HFF-Myc (cell line): Measurements from ENCODE around the gene MRPL22.
"Not testable (repeated sequence)": the region's sequence is repeated elsewhere in the genome, so short reads cannot be mapped to it uniquely, and the experiment has no call there.

Source experiments
- DNase-seq: peaks from one replicate; pipeline ENCODE4 v3.0.0-alpha.2; 2011; ENCODE audit warnings: low read depth; ENCODE audit errors: extremely low read depth
- H3K4me3 ChIP-seq: replicated peaks from 2 replicates; pipeline ENCODE4 v1.5.1; 2011; ENCODE audit warnings: low read depth, mild to moderate bottlenecking, control low read depth, low read length
- TF ChIP-seq, protein P1 (sequence below): IDR thresholded peaks from 2 replicates; pipeline ENCODE4 v1.5.1; 2012; ENCODE audit warnings: mild to moderate bottlenecking, low read depth, low read length, control low read depth; ENCODE audit errors: missing control alignments

MRPL22 gene

DNA sequence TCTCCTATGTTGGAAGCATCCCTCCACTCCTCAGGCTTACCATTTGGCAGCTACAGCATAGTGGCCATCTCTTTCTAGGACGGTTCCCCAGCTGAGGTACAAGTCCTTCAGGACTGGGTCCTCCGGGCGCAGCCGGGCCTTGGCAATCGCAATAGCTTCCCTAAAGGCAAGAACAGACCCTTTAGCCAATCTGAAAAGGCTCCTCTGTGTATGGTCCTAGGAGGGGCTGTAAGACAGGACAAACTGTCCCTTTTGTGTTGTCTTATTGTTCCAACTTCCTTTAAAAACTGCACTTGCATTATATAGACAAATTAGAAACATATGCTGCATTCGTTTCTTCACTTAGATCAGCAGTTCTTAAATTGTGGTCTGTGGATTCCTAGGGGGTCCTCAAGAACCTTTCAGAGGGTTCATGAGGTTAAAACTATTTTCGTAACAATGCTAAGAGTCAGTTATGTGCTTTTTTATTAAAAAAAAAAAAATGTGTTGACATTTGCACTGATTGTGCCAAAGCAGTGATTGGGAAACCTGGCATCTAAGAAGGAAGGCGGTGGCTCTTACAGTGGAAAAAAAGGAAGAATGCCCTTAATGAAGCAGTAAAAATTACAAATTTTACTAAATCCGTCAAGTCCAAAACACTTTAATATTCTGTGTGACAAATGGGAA lies 41.6 kb upstream of the MRPL22 start:
- DNase-seq, result no peak
- H3K4me3 ChIP-seq, result no peak overlapping the region
- TF ChIP-seq, protein P1, sequence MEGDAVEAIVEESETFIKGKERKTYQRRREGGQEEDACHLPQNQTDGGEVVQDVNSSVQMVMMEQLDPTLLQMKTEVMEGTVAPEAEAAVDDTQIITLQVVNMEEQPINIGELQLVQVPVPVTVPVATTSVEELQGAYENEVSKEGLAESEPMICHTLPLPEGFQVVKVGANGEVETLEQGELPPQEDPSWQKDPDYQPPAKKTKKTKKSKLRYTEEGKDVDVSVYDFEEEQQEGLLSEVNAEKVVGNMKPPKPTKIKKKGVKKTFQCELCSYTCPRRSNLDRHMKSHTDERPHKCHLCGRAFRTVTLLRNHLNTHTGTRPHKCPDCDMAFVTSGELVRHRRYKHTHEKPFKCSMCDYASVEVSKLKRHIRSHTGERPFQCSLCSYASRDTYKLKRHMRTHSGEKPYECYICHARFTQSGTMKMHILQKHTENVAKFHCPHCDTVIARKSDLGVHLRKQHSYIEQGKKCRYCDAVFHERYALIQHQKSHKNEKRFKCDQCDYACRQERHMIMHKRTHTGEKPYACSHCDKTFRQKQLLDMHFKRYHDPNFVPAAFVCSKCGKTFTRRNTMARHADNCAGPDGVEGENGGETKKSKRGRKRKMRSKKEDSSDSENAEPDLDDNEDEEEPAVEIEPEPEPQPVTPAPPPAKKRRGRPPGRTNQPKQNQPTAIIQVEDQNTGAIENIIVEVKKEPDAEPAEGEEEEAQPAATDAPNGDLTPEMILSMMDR, result no peak

DNA sequence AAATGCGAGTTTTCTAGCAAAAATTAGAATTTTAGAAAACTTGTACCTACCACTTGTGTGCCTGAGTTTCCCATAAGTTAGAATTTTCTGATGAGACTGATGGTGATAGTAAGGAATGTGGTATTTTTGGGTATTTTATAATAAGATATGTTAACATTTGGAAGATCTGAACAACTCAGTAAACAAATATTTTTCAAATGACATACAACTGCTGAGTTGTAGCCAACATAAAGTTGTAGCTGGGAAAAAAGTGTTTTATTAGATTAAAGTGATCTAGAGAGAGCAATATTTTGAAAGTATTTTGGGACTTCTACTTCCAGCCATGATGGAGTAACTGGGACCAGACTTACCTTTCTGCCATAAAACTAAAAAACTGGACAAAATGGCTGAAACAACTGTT lies 40.8 kb upstream of the MRPL22 start:
- no peak overlapping the region for H3K4me3 ChIP-seq
- TF ChIP-seq, protein P1, result no peak
- no peak for DNase-seq

GRCh38 chr5:154901276-154901675 lies 39.6 kb upstream of the MRPL22 start:
- peak; percentile 26 for DNase-seq
- TF ChIP-seq, protein P1, result no peak
- H3K4me3 ChIP-seq, result no peak overlapping the region

DNA sequence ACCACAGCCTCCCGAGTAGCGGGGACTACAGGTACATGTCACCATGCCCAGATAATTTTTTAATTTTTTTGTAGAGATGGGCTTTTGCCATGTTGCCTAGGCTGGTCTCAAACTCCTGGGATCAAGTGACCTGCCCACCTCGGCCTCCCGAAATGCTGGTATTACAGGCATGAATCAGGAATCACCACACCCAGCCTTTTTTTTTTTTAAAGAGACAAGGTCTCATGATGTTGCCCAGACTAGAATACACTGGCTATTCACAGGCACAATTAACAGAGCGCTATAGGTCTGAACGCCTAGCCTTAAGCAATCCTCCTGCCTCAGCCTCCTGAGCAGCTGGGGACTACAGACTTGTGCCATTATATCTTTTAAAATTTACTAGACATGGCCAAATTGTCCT lies 39.0 kb upstream of the MRPL22 start:
- DNase-seq, result no peak
- no peak overlapping the region for H3K4me3 ChIP-seq
- TF ChIP-seq, protein P1, result no peak

GRCh38 chr5:154905601-154906000 lies 35.3 kb upstream of the MRPL22 start:
- DNase-seq, H3K4me3 ChIP-seq: not testable (repeated sequence)

DNA sequence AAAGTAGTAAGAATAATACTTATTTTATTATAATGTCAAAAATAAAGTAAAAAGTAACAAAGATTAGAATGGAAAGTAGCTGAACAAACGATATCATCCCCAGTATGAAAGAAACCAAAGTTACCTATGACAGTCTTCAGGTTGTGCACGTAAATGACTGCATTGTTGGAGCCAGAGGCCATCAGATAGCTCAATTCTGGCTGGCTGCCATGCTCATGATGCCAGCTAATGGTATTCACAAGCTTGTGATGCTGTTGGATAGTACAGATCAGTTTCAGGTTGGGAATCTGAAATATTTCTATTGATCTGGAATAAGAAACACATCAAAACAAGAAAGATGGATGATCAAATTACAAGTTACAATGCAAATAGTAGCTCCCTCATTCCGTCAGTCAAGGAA lies 24.0 kb upstream of the MRPL22 start:
- TF ChIP-seq, protein P1, result no peak
- no peak for DNase-seq
- H3K4me3 ChIP-seq, result no peak overlapping the region

GRCh38 chr5:154917757-154918156 lies 23.1 kb upstream of the MRPL22 start:
- no peak overlapping the region for H3K4me3 ChIP-seq
- DNase-seq, result no peak
- TF ChIP-seq, protein P1, result no peak
